ENCODE measurements around the gene EXOSC9. TPM values are rescaled to one million over a fixed set of nuclear protein-coding genes. Genes with fewer than 3 reads are reported as not detected.

EXOSC9 gene
- total and polyA plus RNA-seq, 2 of the 8 experiments (the other 6 are each of a cell fraction or from before 2014, with no cell fraction given), result 33.2 to 54.9 TPM

- no peak overlapping the region for H3K4me3 ChIP-seq (ENCODE audit: extremely low read depth in 1 of 4, insufficient read depth in 2 of 4, low read depth in 3 of 4, low read length in 4 of 4)
- H2AFZ ChIP-seq (ENCODE audit: low read length), result no peak overlapping the region; the same call in 1 of the 2 replicates
- H3K27ac ChIP-seq (ENCODE audit: low read depth, low read length), result no peak overlapping the region
- CTCF ChIA-PET (ENCODE audit: partially characterized antibody), result no interaction called here
- no peak overlapping the region for H2BK20ac ChIP-seq (ENCODE audit: low read length)
- H3K23ac ChIP-seq (ENCODE audit: insufficient read length), result no peak overlapping the region
- H3K4me2 ChIP-seq (ENCODE audit: insufficient read depth in 1 of 2, low read depth in 2 of 2, low read length in 2 of 2), result no peak overlapping the region
- no peaks in the 10 kb centered on the region for H3K79me2 ChIP-seq (ENCODE audit: control insufficient read depth in 1 of 2, insufficient read depth in 2 of 2, low read length in 2 of 2)
- H2BK5ac ChIP-seq (ENCODE audit: low read depth, low read length), result no peak overlapping the region
- POLR2A ChIA-PET (ENCODE audit: partially characterized antibody), result no interaction called here
- FAIRE-seq (no peak), DNase-seq (ENCODE audit: low read depth in 1 of 2, low spot score in 2 of 2) (no peak)
- no peak overlapping the region for H2AK5ac ChIP-seq (ENCODE audit: low read depth, low read length)
- H4K20me1 ChIP-seq (replicated peaks in 1 of 2; ENCODE audit: control insufficient read depth in 1 of 2, insufficient read depth in 2 of 2, low read length in 2 of 2), result no peaks in the 10 kb centered on the region
- H3K18ac ChIP-seq (ENCODE audit: extremely low read depth, low read length), result no peak overlapping the region
- H3K4me1 ChIP-seq (replicated peaks in 1 of 4; ENCODE audit: control insufficient read depth in 3 of 4, insufficient read depth in 4 of 4, low read length in 3 of 4), result 0 out of 7 replicates have a peak, but pooled peaks cover 0 to 2% (median 0%) of the 10 kb centered on the region in 4 experiments
- H2BK12ac ChIP-seq (ENCODE audit: low read depth, low read length), result no peak overlapping the region
- H3K9me3 ChIP-seq (ENCODE audit: insufficient read depth in 2 of 2, low read depth in 1 of 2, low read length in 1 of 2), result no peaks in the 10 kb centered on the region
- no peak overlapping the region for H3K4ac ChIP-seq (replicated peaks; ENCODE audit: insufficient read length, low read depth, low read length)
- H3K14ac ChIP-seq (ENCODE audit: insufficient read length), result no peak overlapping the region
- no peak overlapping the region for H2BK15ac ChIP-seq (ENCODE audit: low read length)
- H2BK120ac ChIP-seq (replicated peaks; ENCODE audit: low read depth, low read length), result no peak overlapping the region
- H4K5ac ChIP-seq (ENCODE audit: insufficient read length, low read depth, low read length), result no peak overlapping the region
- no peaks in the 10 kb centered on the region for H3K27me3 ChIP-seq (replicated peaks in 1 of 4; ENCODE audit: control insufficient read depth in 3 of 4, extremely low read depth in 1 of 4, insufficient read depth in 3 of 4, low read length in 3 of 4)
- 85% methylated on average over 2 of the region's 2 CpGs; no CpG with 5 or more reads in 1 of the 2 experiments for WGBS, 2 experiments (ENCODE audit: extremely low coverage in 1 of 2, insufficient coverage in 1 of 2, insufficient read length in 1 of 2, insufficient replicate concordance in 2 of 2, low coverage in 1 of 2, low lambda C conversion rate in 2 of 2, missing lambda C conversion rate in 1 of 2)
- H3K36me3 ChIP-seq (ENCODE audit: control insufficient read depth in 2 of 4, insufficient read depth in 4 of 4, low read length in 3 of 4), result no peaks in the 10 kb centered on the region
- peak overlapping the region; percentile 32 for H3K56ac ChIP-seq (replicated peaks; ENCODE audit: insufficient read length, low read depth, low read length)
- no peaks in the 10 kb centered on the region for H3K79me1 ChIP-seq (ENCODE audit: low read depth, low read length)
- no peak overlapping the region for H4K91ac ChIP-seq (replicated peaks; ENCODE audit: insufficient read length, low read length)
- H4K8ac ChIP-seq (ENCODE audit: extremely low read depth, insufficient read depth, low read length), result no peak overlapping the region
- no peak overlapping the region for H3K9ac ChIP-seq (replicated peaks in 1 of 4; ENCODE audit: extremely low read depth in 1 of 4, low read depth in 3 of 4, low read length in 3 of 4)
- H3K23me2 ChIP-seq (ENCODE audit: low read depth, low read length), result peaks cover 2% of the 10 kb centered on the region; the same call in 1 of the 2 replicates
- TF ChIP-seq POLR2A (IDR thresholded peaks at IDR 0.05; ENCODE audit: control extremely low read depth in 1 of 2, low read depth in 2 of 2, low read length in 2 of 2), result no peak
- no peak for TF ChIP-seq TEAD4 (IDR thresholded peaks at IDR 0.05; ENCODE audit: low read depth, low read length)
- TF ChIP-seq SP4 (IDR thresholded peaks at IDR 0.05; ENCODE audit: low read length), result no peak
- no peak for TF ChIP-seq SP1 (IDR thresholded peaks at IDR 0.05; ENCODE audit: low read depth, low read length)
- no peak for TF ChIP-seq NANOG (IDR thresholded peaks at IDR 0.05; ENCODE audit: insufficient read depth, low read depth, low read length, poor library complexity, severe bottlenecking)
- no peak for TF ChIP-seq SIN3A (conservative IDR thresholded peaks at IDR 0.05 in 1 of 2, IDR thresholded peaks at IDR 0.05 in 1 of 2; ENCODE audit: low read depth in 1 of 2, low read length in 2 of 2)
- TF ChIP-seq BCL11A (IDR thresholded peaks at IDR 0.05; ENCODE audit: low read depth in 2 of 2, low read length in 2 of 2), result no peak
Observed at GRCh38 chr4:121788896-121789295, 12.2 kb upstream of the EXOSC9 start.

All from H1 (cell line).